OCI-LY1 (cell line): ENCODE data around the gene STK32C.

Experiments
- H2AFZ ChIP-seq: fragments of 200-600 bp; sonication (generic), shearing (Covaris generic); 2 replicates; pipeline ENCODE4 v1.6.0; 2014; ENCODE audit warnings: antibody characterized with exemption, mild to moderate bottlenecking, low read length
- H3F3A ChIP-seq: fragments of 200-600 bp; sonication (generic), shearing (Covaris generic); 2 replicates; pipeline ENCODE4 v1.6.0; 2014; ENCODE audit warnings: mild to moderate bottlenecking, antibody characterized with exemption, low read length, moderate library complexity; ENCODE audit not compliant: insufficient read depth
- H3K27ac ChIP-seq: fragments of 200-600 bp; sonication (generic); 2 replicates; pipeline ENCODE4 v1.5.1; 2014; ENCODE audit warnings: low read length, mixed run types, mild to moderate bottlenecking, low read depth; ENCODE audit not compliant: poor library complexity, severe bottlenecking
- H3K27me3 ChIP-seq: fragments of 200-600 bp; sonication (generic); 2 replicates; pipeline ENCODE4 v1.6.0; 2014; ENCODE audit warnings: antibody characterized with exemption, mild to moderate bottlenecking, low read length, moderate library complexity; ENCODE audit not compliant: insufficient read depth
- H3K36me3 ChIP-seq: fragments of 200-600 bp; sonication (generic); 2 replicates; pipeline ENCODE4 v1.6.1; 2014; ENCODE audit warnings: mild to moderate bottlenecking, antibody characterized with exemption, low read length, moderate library complexity, mixed read lengths; ENCODE audit not compliant: insufficient read depth
- H3K4me1 ChIP-seq: fragments of 200-600 bp; sonication (generic); 2 replicates; pipeline ENCODE4 v1.5.1; 2014; ENCODE audit warnings: mild to moderate bottlenecking, low read length, moderate library complexity; ENCODE audit not compliant: insufficient read depth, severe bottlenecking
- H3K4me2 ChIP-seq: fragments of 200-600 bp; sonication (generic), shearing (Covaris generic); 2 replicates; pipeline ENCODE4 v1.6.1; 2014; ENCODE audit warnings: low read length
- H3K4me3 ChIP-seq: fragments of 200-600 bp; sonication (generic); 2 replicates; pipeline ENCODE4 v1.5.1; 2014; ENCODE audit warnings: low read length, low read depth, mild to moderate bottlenecking, mixed read lengths; ENCODE audit not compliant: poor library complexity, severe bottlenecking
- H3K79me2 ChIP-seq: fragments of 200-600 bp; shearing (Covaris generic); 2 replicates; pipeline ENCODE4 v1.6.1; 2016; ENCODE audit warnings: mixed run types, low read length, mixed read lengths; ENCODE audit not compliant: insufficient read depth
- H3K9ac ChIP-seq: fragments of 200-600 bp; sonication (generic), shearing (Covaris generic); 2 replicates; pipeline ENCODE4 v1.6.1; 2014; ENCODE audit warnings: mild to moderate bottlenecking, low read length, mixed read lengths
- H3K9me2 ChIP-seq: fragments of 200-600 bp; sonication (generic), shearing (Covaris generic); 2 replicates; pipeline ENCODE4 v1.6.1; 2014; ENCODE audit warnings: low read depth, mild to moderate bottlenecking, low read length, mixed read lengths
- H3K9me3 ChIP-seq: fragments of 200-600 bp; shearing (Covaris generic); 2 replicates; pipeline ENCODE4 v1.6.1; 2014; ENCODE audit warnings: low read length, mixed read lengths
- H4K20me1 ChIP-seq: fragments of 200-600 bp; sonication (generic), shearing (Covaris generic); 2 replicates; pipeline ENCODE4 v1.6.0; 2016; ENCODE audit warnings: mild to moderate bottlenecking, low read length; ENCODE audit not compliant: insufficient read depth
- EZH2 ChIP-seq: fragments of 200-600 bp; sonication (generic), shearing (Covaris generic); IDR thresholded peaks from 2 replicates; pipeline ENCODE4 v1.8.0; 2017; ENCODE audit warnings: borderline replicate concordance, mixed run types, mild to moderate bottlenecking, antibody characterized with exemption, low read length, moderate library complexity, mixed read lengths
- TF ChIP-seq, protein P1 (sequence below): fragments of 200-600 bp; sonication (generic), shearing (Covaris generic); IDR thresholded peaks from 2 replicates; pipeline ENCODE4 v1.5.1; 2017; ENCODE audit warnings: mild to moderate bottlenecking, antibody characterized with exemption, low read length, moderate library complexity, mixed read lengths

The STK32C gene

DNA sequence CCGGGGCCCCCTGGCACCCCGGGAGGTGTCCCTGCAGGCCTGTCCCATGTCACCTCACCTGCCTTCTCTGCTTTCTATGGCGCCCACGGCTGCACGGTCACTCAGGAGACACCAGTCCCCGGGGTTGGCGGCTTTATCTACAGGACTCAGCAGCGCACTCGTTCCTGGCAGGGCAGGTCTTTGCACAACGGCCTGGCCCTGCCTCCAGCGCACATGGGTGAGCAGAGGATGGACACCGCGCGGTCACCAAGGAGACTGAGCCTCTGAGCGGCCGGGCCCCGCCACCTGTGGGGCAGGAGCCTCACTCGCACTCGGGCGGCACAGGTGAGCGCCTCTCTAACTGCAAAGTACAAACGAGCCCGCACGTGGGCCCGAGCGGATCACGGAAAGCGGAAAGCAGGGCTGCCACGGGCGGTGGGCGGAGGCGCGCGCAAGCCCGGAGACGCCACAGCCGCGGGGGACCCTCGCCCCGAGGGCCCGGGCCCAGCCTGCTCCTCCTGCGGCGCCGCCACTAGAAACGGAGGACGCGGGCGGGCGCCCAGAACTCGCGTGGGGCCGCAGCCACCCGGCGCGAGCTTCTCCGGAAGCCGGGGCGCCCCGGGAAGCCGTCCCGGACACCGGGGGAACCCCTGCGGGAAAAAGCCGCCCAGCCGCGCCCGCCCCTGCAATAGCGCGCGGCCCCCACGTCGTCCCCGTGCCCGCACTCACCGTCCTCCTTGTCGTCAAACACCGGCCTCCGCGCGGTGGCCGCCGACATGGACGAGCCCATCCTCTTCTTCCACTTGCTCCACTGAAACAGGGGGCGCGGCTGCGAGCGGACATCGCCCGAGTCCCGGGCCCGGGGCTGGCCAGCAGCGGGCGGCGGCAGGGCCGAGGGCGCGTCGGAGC, 642 bp downstream of the STK32C start:
- no peak overlapping the region for H3K4me2 ChIP-seq
- H2AFZ ChIP-seq = no peak overlapping the region
- no peaks in the 10 kb centered on the region for H3K36me3 ChIP-seq
- no peaks in the 10 kb centered on the region for H3K9me2 ChIP-seq
- H3K27me3 ChIP-seq = no peaks in the 10 kb centered on the region
- no peaks in the 10 kb centered on the region for H3K79me2 ChIP-seq
- no peaks in the 10 kb centered on the region for H3K9me3 ChIP-seq
- H3F3A ChIP-seq = no peaks in the 10 kb centered on the region
- H3K4me3 ChIP-seq = no peak overlapping the region
- no peaks in the 10 kb centered on the region for H4K20me1 ChIP-seq
- no peak overlapping the region for H3K9ac ChIP-seq
- H3K27ac ChIP-seq = no peak overlapping the region
- TF ChIP-seq, protein P1, sequence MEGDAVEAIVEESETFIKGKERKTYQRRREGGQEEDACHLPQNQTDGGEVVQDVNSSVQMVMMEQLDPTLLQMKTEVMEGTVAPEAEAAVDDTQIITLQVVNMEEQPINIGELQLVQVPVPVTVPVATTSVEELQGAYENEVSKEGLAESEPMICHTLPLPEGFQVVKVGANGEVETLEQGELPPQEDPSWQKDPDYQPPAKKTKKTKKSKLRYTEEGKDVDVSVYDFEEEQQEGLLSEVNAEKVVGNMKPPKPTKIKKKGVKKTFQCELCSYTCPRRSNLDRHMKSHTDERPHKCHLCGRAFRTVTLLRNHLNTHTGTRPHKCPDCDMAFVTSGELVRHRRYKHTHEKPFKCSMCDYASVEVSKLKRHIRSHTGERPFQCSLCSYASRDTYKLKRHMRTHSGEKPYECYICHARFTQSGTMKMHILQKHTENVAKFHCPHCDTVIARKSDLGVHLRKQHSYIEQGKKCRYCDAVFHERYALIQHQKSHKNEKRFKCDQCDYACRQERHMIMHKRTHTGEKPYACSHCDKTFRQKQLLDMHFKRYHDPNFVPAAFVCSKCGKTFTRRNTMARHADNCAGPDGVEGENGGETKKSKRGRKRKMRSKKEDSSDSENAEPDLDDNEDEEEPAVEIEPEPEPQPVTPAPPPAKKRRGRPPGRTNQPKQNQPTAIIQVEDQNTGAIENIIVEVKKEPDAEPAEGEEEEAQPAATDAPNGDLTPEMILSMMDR = no peak
- TF ChIP-seq EZH2 = no peak
- no peaks in the 10 kb centered on the region for H3K4me1 ChIP-seq

DNA sequence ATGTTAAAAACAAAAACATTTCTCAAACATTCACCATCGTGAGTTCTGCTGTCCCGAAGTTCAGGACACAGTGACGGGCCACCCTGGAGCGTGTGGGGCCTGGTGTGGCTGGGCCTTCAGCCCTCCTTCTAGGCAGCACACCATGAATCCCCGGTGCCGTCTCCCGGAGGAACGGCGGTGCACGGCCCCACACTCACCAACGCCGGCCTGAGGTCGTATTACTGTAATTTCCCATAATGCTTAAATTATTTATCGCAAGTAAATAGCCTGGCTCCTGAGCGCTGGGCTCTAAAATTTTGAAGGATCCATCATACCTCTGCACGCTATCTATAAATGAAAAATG, 1.4 kb downstream of the STK32C start:
- Histone ChIP-seq H3K27me3 (no peaks in the 10 kb centered on the region), H3K9me3 (no peaks in the 10 kb centered on the region), H3K4me2 (no peak overlapping the region), H3K4me3 (no peak overlapping the region), H3K4me1 (no peaks in the 10 kb centered on the region), H3F3A (no peaks in the 10 kb centered on the region), H3K9me2 (no peaks in the 10 kb centered on the region), H3K79me2 (no peaks in the 10 kb centered on the region), H3K27ac (no peak overlapping the region), H3K9ac (no peak overlapping the region), H3K36me3 (no peaks in the 10 kb centered on the region), H4K20me1 (no peaks in the 10 kb centered on the region), H2AFZ (no peak overlapping the region)
- TF ChIP-seq EZH2 = no peak
- TF ChIP-seq, protein P1 = no peak

DNA sequence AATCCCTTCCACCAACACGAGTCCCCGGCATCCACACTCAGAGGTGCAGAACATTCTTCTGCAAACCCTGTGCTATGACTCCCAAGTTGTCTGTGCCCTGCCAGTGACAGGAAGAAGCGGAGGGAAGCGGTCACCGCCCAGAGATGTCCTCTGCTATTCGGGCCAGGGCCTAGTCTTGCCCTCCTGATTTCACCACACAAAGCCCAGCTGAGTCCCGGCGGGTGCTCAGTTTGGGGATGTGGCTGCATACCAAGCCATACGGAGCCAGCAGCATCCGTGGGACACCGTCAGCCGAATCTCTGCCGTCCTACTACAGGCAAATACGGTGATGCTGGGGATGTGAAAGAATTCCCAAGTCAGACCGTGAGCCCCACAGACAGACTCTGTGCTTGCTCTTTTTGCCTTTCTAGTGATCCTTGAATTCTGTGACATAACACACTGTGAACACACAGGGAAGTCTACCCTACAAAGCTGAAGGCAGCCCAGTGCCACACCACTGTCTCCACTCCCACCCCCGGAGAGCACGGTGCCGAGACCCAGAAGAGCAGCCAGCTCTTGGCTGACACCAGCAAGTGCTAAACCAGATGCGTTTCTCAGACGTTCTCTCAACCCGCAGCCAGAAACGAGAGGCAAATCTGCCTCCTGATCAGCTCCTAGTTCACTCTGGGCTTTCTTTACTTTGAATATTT, 2.0 kb downstream of the STK32C start:
- Histone ChIP-seq H3K9ac (no peak overlapping the region), H3K9me2 (no peaks in the 10 kb centered on the region), H3K36me3 (no peaks in the 10 kb centered on the region), H3K27ac (no peak overlapping the region), H2AFZ (no peak overlapping the region), H3K4me3 (no peak overlapping the region), H3F3A (no peaks in the 10 kb centered on the region), H3K27me3 (no peaks in the 10 kb centered on the region), H3K4me1 (no peaks in the 10 kb centered on the region), H3K4me2 (no peak overlapping the region), H3K9me3 (no peaks in the 10 kb centered on the region), H3K79me2 (no peaks in the 10 kb centered on the region), H4K20me1 (no peaks in the 10 kb centered on the region)
- TF ChIP-seq, protein P1 = no peak
- TF ChIP-seq EZH2 = no peak
